B cell (primary cell): ENCODE results near the gene OPN1MW3. TPM values are rescaled to one million over a fixed set of nuclear protein-coding genes. Genes with fewer than 3 reads are reported as not detected.

Source experiments
- ATAC-seq: fragments of 200-7000 bp; cut with Tn5 transposase; one replicate; pipeline ENCODE4 v1.10.0; 2021; ENCODE audit warnings: low read depth, mild to moderate bottlenecking, moderate number of reproducible peaks, moderate library complexity
- CTCF ChIA-PET: fragments of 350-600 bp; sonication (Branson Sonifier 250); formaldehyde crosslinking; loops from one replicate; lab custom pipeline; 2021; ENCODE audit warnings: antibody characterized with exemption, inconsistent platforms; lab: Charles Lee
- POLR2A ChIA-PET: fragments of 350-600 bp; sonication (Branson Sonifier 250); formaldehyde crosslinking; loops from one replicate; lab custom pipeline; 2021; ENCODE audit warnings: antibody characterized with exemption; lab: Charles Lee
- DNase-seq: peaks from one replicate; pipeline ENCODE4 v3.0.0; 2013
- H2AFZ ChIP-seq: 2 replicates; pipeline ENCODE4 v1.6.1; 2012; ENCODE audit warnings: mild to moderate bottlenecking, low read depth, low read length; ENCODE audit not compliant: insufficient read depth, poor library complexity, severe bottlenecking
- H3K27ac ChIP-seq, 2 donors: 1 replicate in 1 of 2; 2 replicates in 1 of 2; pipeline ENCODE4 v1.5.1; 2012 to 2013; ENCODE audit warnings: low read length in 2 of 2, mild to moderate bottlenecking in 2 of 2, moderate library complexity in 1 of 2
- H3K27me3 ChIP-seq, 4 experiments: fragments of 200-600 bp in 1 of 4; sonication (generic) in 1 of 4; replicated peaks in 1 of 4; 1 replicate in 2 of 4; 2 replicates in 2 of 4; pipeline versions ENCODE4 v1.6.1 to v1.7.0; 2013 to 2016; ENCODE audit warnings: low read length in 3 of 4, mild to moderate bottlenecking in 2 of 4, mixed read lengths in 1 of 4, moderate library complexity in 1 of 4; ENCODE audit not compliant: insufficient read depth in 4 of 4, control insufficient read depth in 3 of 4; ENCODE audit errors: control extremely low read depth in 1 of 4
- H3K36me3 ChIP-seq, 2 experiments: replicated peaks in 1 of 2; 1 replicate in 1 of 2; 2 replicates in 1 of 2; pipeline versions ENCODE4 v1.6.1 to v1.7.1; 2013; ENCODE audit warnings: low read length in 1 of 2; ENCODE audit not compliant: insufficient read depth in 2 of 2, control insufficient read depth in 1 of 2; ENCODE audit errors: control extremely low read depth in 1 of 2, extremely low read depth in 1 of 2
- H3K4me1 ChIP-seq, 2 donors: fragments of 200-600 bp in 1 of 2; sonication (generic) in 1 of 2; 1 replicate in 1 of 2; 2 replicates in 1 of 2; pipeline versions ENCODE4 v1.5.1 to v1.6.1; 2013 to 2017; ENCODE audit warnings: low read length in 2 of 2; ENCODE audit not compliant: control insufficient read depth in 2 of 2, insufficient read depth in 2 of 2
- H3K4me2 ChIP-seq: replicated peaks from 2 replicates; pipeline ENCODE3; 2012; ENCODE audit warnings: mild to moderate bottlenecking, low read depth, low read length; ENCODE audit not compliant: poor library complexity, severe bottlenecking
- H3K4me3 ChIP-seq, 5 experiments: fragments of 200-600 bp in 1 of 5; sonication (generic) in 1 of 5; 1 replicate in 3 of 5; 2 replicates in 2 of 5; pipeline versions ENCODE4 v1.5.1 to v1.7.0; 2011 to 2016; ENCODE audit warnings: low read length in 4 of 5, mild to moderate bottlenecking in 4 of 5, low read depth in 2 of 5, control low read depth in 1 of 5, moderate library complexity in 1 of 5; ENCODE audit not compliant: insufficient read depth in 1 of 5; ENCODE audit errors: control extremely low read depth in 1 of 5, extremely low read depth in 1 of 5
- H3K79me2 ChIP-seq: fragments of 200-600 bp; sonication (generic); one replicate; pipeline ENCODE4 v1.6.0; 2016; ENCODE audit warnings: low read length; ENCODE audit not compliant: control insufficient read depth, insufficient read depth
- H3K9ac ChIP-seq: fragments of 200-600 bp; sonication (generic); 2 replicates; pipeline ENCODE4 v1.6.1; 2017; ENCODE audit warnings: mild to moderate bottlenecking, low read length, moderate library complexity
- H3K9me3 ChIP-seq, 3 donors: one replicate each; pipeline versions ENCODE4 v1.6.1 to v1.7.1; 2013; ENCODE audit warnings: low read length in 2 of 3; ENCODE audit not compliant: control insufficient read depth in 2 of 3, insufficient read depth in 1 of 3; ENCODE audit errors: control extremely low read depth in 1 of 3
- H4K20me1 ChIP-seq: 2 replicates; pipeline ENCODE4 v1.6.0; 2012; ENCODE audit warnings: mild to moderate bottlenecking, low read length; ENCODE audit not compliant: insufficient read depth, control insufficient read depth, poor library complexity, severe bottlenecking
- H3K27ac Mint-ChIP-seq: one replicate; pipeline ENCODE4 v1.8.0; 2021; ENCODE audit warnings: mixed read lengths
- H3K27me3 Mint-ChIP-seq: one replicate; pipeline ENCODE4 v1.8.0; 2021; ENCODE audit warnings: mixed read lengths
- H3K4me1 Mint-ChIP-seq: one replicate; pipeline ENCODE4 v1.8.0; 2021; ENCODE audit warnings: mixed read lengths
- H3K4me3 Mint-ChIP-seq: one replicate; pipeline ENCODE4 v1.8.0; 2021; ENCODE audit warnings: mixed read lengths
- H3K9me3 Mint-ChIP-seq: one replicate; pipeline ENCODE4 v1.8.0; 2022; ENCODE audit warnings: mixed read lengths; ENCODE audit not compliant: insufficient read depth
- CTCF ChIP-seq: fragments of 200-600 bp; IDR thresholded peaks from one replicate; pipeline ENCODE4 v1.8.0; 2022; ENCODE audit warnings: antibody characterized with exemption, mild to moderate bottlenecking
- EZH2 ChIP-seq: IDR thresholded peaks from 2 replicates; pipeline ENCODE4 v1.6.1; 2012; ENCODE audit warnings: borderline replicate concordance, low read depth, mild to moderate bottlenecking, moderate library complexity, low read length; ENCODE audit not compliant: insufficient read depth, poor library complexity, severe bottlenecking
- WGBS: methylation state at CpG from one replicate; pipeline ENCODE4 v1.1.5; 2013; ENCODE audit warnings: missing lambda C conversion rate; ENCODE audit not compliant: insufficient coverage; 5-methylcytosine and 5-hydroxymethylcytosine counted together
- intact Hi-C: fragments of 100-400 bp; cut with micrococcal nuclease; formaldehyde crosslinking; loops from one replicate; pipeline ENCODE4 v1.10.0; 2022
- polyA plus RNA-seq: library from polyadenylated mRNA; depleted of rRNA; stranded (reverse); fragments of >200 nt; gene quantifications from 2 replicates; pipeline ENCODE4 v1.2.3, GENCODE V29; 2012
- total RNA-seq, 2 donors: library from RNA; stranded (reverse); fragments of 120-200 nt in 1 of 2; gene quantifications; 1 replicate in 1 of 2; 2 replicates in 1 of 2; pipeline versions ENCODE4 v1.2.3 to v1.2.4, GENCODE V29; 2013 to 2022

Gene OPN1MW3
- total and polyA plus RNA-seq, 2 donors (not counting 1 experiment from before 2014, with no cell fraction given): not detected

GRCh38 chrX:154317391-154317995, 60.1 kb downstream of the OPN1MW3 start:
- POLR2A ChIA-PET: interaction anchor here (1.2 kb wide), 1 partner anchor 94 kb away, joined by 3 read pairs; no protein-coding TSS in a partner anchor
- intact Hi-C loops: no loop called here
- no peaks in the 10 kb centered on the region for H3K9me3 ChIP-seq
- H3K4me2 ChIP-seq: peak overlapping the region; percentile 41
- H3K4me3 ChIP-seq: no peak overlapping the region
- H3K27me3 ChIP-seq: no peaks in the 10 kb centered on the region
- H3K4me1 Mint-ChIP-seq: peaks cover 29% of the 10 kb centered on the region
- WGBS: 37% methylated on average over 7 of the region's 7 CpGs
- no peaks in the 10 kb centered on the region for H4K20me1 ChIP-seq
- peaks cover 11 to 25% of the 10 kb centered on the region in 2 donors for H3K4me1 ChIP-seq
- DNase-seq: peak; percentile 46
- H2AFZ ChIP-seq: peak overlapping the region; percentile 48
- peak overlapping the region; percentile 21 for H3K4me3 Mint-ChIP-seq
- no peaks in the 10 kb centered on the region for H3K27me3 Mint-ChIP-seq
- H3K9ac ChIP-seq: no peak overlapping the region
- TF ChIP-seq EZH2 (no peak), CTCF (peak; percentile 39)
- no peak overlapping the region for H3K27ac ChIP-seq
- no peaks in the 10 kb centered on the region for H3K79me2 ChIP-seq
- ATAC-seq: no peak
- H3K27ac Mint-ChIP-seq: peak overlapping the region; percentile 43
- H3K36me3 ChIP-seq: no peaks in the 10 kb centered on the region
- CTCF ChIA-PET: interaction anchor here (0.7 to 2.0 kb wide), 5 partner anchors 9 to 219 kb away, joined by 3 to 8 read pairs (median 5); no protein-coding TSS in a partner anchor
- no peaks in the 10 kb centered on the region for H3K9me3 Mint-ChIP-seq

GRCh38 chrX:154320406-154320805, 63.0 kb downstream of the OPN1MW3 start:
- intact Hi-C loops: no loop called here
- no peak overlapping the region for H3K4me3 Mint-ChIP-seq
- H3K27me3 ChIP-seq: no peaks in the 10 kb centered on the region
- no peaks in the 10 kb centered on the region for H3K9me3 ChIP-seq
- H3K27me3 Mint-ChIP-seq: no peaks in the 10 kb centered on the region
- TF ChIP-seq EZH2: no peak
- TF ChIP-seq CTCF: no peak
- H3K4me3 ChIP-seq: no peak overlapping the region
- H3K27ac Mint-ChIP-seq: peak overlapping the region; percentile 53
- H3K9ac ChIP-seq: no peak overlapping the region
- H3K4me1 ChIP-seq: peaks cover 11 to 25% of the 10 kb centered on the region in 2 donors
- no peaks in the 10 kb centered on the region for H4K20me1 ChIP-seq
- ATAC-seq (no peak), DNase-seq (no peak)
- ChIA-PET POLR2A (no interaction called here), CTCF (no interaction called here)
- H3K27ac ChIP-seq: no peak overlapping the region
- no peak overlapping the region for H2AFZ ChIP-seq
- 96% methylated on average over 4 of the region's 11 CpGs for WGBS
- H3K4me2 ChIP-seq: no peak overlapping the region
- no peaks in the 10 kb centered on the region for H3K79me2 ChIP-seq
- peaks cover 38% of the 10 kb centered on the region for H3K4me1 Mint-ChIP-seq
- H3K36me3 ChIP-seq: no peaks in the 10 kb centered on the region
- H3K9me3 Mint-ChIP-seq: no peaks in the 10 kb centered on the region
